Testis (tissue), 3 donors: ENCODE data around the gene VEGFB. TPM values are rescaled to one million over a fixed set of nuclear protein-coding genes. Genes with fewer than 3 reads are reported as not detected.

Source experiments
- DNase-seq: peaks from one replicate; pipeline ENCODE4 v3.0.0-alpha.2; 2019
- H3K27ac ChIP-seq, 2 donors: fragments of 200-600 bp; sonication (generic); one replicate each; pipeline ENCODE4 v1.5.1; 2019
- H3K27me3 ChIP-seq: fragments of 200-600 bp; sonication (generic); one replicate; pipeline ENCODE4 v1.5.1; 2019
- H3K36me3 ChIP-seq: fragments of 200-600 bp; sonication (generic); one replicate; pipeline ENCODE4 v1.5.1; 2017; ENCODE audit warnings: low read depth; ENCODE audit errors: missing control alignments
- H3K4me1 ChIP-seq: fragments of 200-600 bp; sonication (generic); one replicate; pipeline ENCODE4 v1.5.1; 2019
- H3K4me3 ChIP-seq, 2 donors: fragments of 200-600 bp; sonication (generic); one replicate each; pipeline ENCODE4 v1.5.1; 2017 to 2019
- H3K9me3 ChIP-seq: fragments of 200-600 bp; sonication (generic); one replicate; pipeline ENCODE4 v1.5.1; 2017
- CTCF ChIP-seq, 3 experiments: fragments of 450-650 bp in 2 of 3; fragments of 200-600 bp in 1 of 3; sonication (generic) in 1 of 3; IDR thresholded peaks; one replicate each; pipeline ENCODE4 v1.5.1; 2016 to 2019; ENCODE audit warnings: antibody characterized with exemption in 3 of 3, mild to moderate bottlenecking in 2 of 3, moderate library complexity in 1 of 3
- POLR2A ChIP-seq: fragments of 450-650 bp; IDR thresholded peaks from one replicate; pipeline ENCODE4 v1.6.1; 2017; ENCODE audit warnings: antibody characterized with exemption, mild to moderate bottlenecking, moderate library complexity
- WGBS, 2 donors: methylation state at CpG; one replicate each; pipeline ENCODE4 v1.1.5; 2018; 5-methylcytosine and 5-hydroxymethylcytosine counted together
- intact Hi-C: fragments of 100-400 bp; cut with DNase I; formaldehyde crosslinking; loops from one replicate; pipeline ENCODE4 v1.15.1; 2023; ENCODE audit warnings: low total_unique reads
- polyA plus RNA-seq: library from polyadenylated mRNA; stranded (reverse); fragments of 350-450 nt; fragmentation: Illumina TruSeq; extraction: RNeasy Lipid Tissue Mini Kit (QIAGEN cat#74804); gene quantifications from one replicate; pipeline ENCODE4 v1.2.3, GENCODE V29; 2014; ENCODE audit warnings: low read depth, low replicate concordance; ENCODE audit not compliant: insufficient read depth
- total RNA-seq, 2 donors: library from RNA; depleted of rRNA; stranded (reverse); fragments of >200 nt; gene quantifications; one replicate each; pipeline ENCODE4 v1.2.3, GENCODE V29; 2016

Gene VEGFB
- total and polyA plus RNA-seq, 3 donors from 2014 or later = 19.1 to 57.3 (median 47.8) TPM

GRCh38 chr11:64203421-64204079 is 30.8 kb upstream of the VEGFB start:
- intact Hi-C loops = loop anchor here (10.0 kb wide), 1 partner anchor 91 kb away; the partner anchor contains the start of gene KCNK4
- Histone ChIP-seq H3K36me3 (no peaks in the 10 kb centered on the region), H3K27me3 (no peaks in the 10 kb centered on the region), H3K4me3 (no peak overlapping the region), H3K4me1 (peaks cover 9% of the 10 kb centered on the region), H3K27ac (no peak overlapping the region), H3K9me3 (no peaks in the 10 kb centered on the region)
- WGBS, 2 donors = 88% methylated on average over 27 of the region's 27 CpGs
- no peak for DNase-seq
- TF ChIP-seq CTCF (IDR thresholded peaks at IDR 0.05) (no peak), POLR2A (no peak)

- Histone ChIP-seq H3K27me3 (no peaks in the 10 kb centered on the region), H3K27ac (peak overlapping the region in 1 of 2 donors; percentile 3), H3K36me3 (no peaks in the 10 kb centered on the region), H3K4me1 (peaks cover 9% of the 10 kb centered on the region), H3K4me3 (no peak overlapping the region), H3K9me3 (no peaks in the 10 kb centered on the region)
- intact Hi-C loops = loop anchor here (10.0 kb wide), 1 partner anchor 91 kb away; the partner anchor contains the start of gene KCNK4
- no peak for DNase-seq
- WGBS, 2 donors = 66 to 74% methylated on average over 16 of the region's 16 CpGs
- TF ChIP-seq CTCF (IDR thresholded peaks at IDR 0.05) = no peak
- no peak for TF ChIP-seq POLR2A
Measured at GRCh38 chr11:64204080-64204440, 30.3 kb upstream of the VEGFB start.

DNA sequence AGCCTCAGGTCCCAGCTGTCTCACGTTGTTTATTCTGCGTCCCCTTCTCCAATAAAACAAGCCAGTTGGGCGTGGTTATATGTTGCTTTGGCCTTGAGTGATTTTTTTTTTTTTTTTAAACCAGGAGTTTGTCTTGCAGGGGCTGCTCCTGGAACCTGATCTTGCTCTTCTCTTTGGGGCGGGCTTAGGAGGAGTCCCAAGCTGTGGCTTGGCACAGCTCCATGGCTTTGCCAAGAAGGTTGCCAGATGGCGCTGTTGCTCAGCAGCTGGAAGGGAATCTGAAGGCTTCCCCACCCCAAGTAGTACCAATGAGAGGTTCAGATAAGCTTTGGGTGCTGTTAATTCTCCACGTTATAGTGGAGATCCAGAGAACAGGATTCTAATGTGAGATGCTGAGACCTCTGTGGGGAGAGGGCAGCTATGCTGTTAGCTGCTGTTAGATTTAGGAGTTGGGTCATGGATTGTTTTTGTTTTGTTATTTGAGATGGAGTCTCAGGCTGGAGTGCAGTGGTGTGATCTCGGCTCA is 29.9 kb upstream of the VEGFB start:
- Histone ChIP-seq H3K4me1 (peaks cover 9% of the 10 kb centered on the region), H3K36me3 (no peaks in the 10 kb centered on the region), H3K4me3 (no peak overlapping the region), H3K27ac (peak overlapping the region in 1 of 2 donors; percentile 3), H3K9me3 (no peaks in the 10 kb centered on the region), H3K27me3 (no peaks in the 10 kb centered on the region)
- DNase-seq = peak; percentile 94
- WGBS, 2 donors = 33 to 39% methylated on average over 6 to 7 of the region's 7 CpGs
- no peak for TF ChIP-seq POLR2A
- TF ChIP-seq CTCF (IDR thresholded peaks at IDR 0.05) = peak; percentile 47 to 64 (median 61)
- intact Hi-C loops = loop anchor here (10.0 kb wide), 1 partner anchor 90 kb away; the partner anchor contains the start of gene KCNK4

DNA sequence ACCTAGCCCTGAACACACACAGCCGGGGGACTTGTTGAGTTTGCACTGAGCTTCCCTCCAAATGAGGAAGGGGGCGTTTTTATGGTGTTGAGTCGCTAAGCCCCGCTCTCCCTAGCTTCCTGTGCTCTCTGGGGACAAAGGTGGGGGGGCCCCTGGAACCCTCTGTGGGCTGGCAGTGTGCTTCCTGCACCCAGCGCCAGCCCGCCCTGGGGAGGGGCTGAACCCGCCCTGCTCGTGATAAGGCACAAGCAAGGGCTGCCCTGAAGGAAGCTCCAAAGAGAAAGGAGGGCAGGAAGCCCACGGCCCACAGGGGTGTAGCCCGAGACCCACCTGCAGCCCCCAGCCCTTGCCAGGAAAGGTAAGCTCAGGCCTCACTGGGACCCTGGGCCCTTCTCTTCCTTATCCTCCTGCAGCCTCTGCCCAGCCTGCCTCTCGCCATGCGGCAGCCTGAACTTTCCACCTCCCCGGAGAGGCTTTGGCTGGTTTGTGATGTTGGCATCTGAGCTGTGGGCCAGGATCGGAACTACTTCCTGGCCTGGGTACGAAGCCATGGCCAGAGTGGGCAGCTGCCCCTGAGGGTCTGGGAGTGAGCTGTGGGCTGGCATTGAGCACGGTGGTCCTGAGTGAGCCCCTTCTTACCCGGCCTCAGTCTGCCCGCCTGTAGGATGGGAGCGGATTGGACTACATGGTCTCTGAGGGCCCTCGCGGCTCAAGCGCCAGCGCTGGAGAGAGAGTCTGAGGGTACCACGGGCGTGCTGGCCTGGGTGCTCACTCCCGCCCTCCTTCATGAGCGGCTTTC is 27.7 kb upstream of the VEGFB start, which contains the start of gene FERMT3:
Gene FERMT3, plus strand, starts transcription at position 265 of the 799 bp plus-strand sequence. CDS start 644 bp downstream, outside the sequence.
- DNase-seq = peak; percentile 38
- Histone ChIP-seq H3K36me3 (no peaks in the 10 kb centered on the region), H3K4me1 (peaks cover 9% of the 10 kb centered on the region), H3K9me3 (no peaks in the 10 kb centered on the region), H3K27me3 (no peaks in the 10 kb centered on the region), H3K27ac (peak within 1 kb of the TSS; percentile 65 to 71), H3K4me3 (peak within 1 kb of the TSS; percentile 24 to 34)
- 66 to 81% methylated on average over 8 to 27 of the region's 27 CpGs for WGBS, 2 donors
- intact Hi-C loops = loop anchor here (10.0 kb wide), 1 partner anchor 88 kb away; the partner anchor contains the start of gene KCNK4
- TF ChIP-seq POLR2A (no peak), CTCF (IDR thresholded peaks at IDR 0.05) (no peak)
